Measurements from ENCODE around the gene UBC. TPM values are rescaled to one million over a fixed set of nuclear protein-coding genes. Genes with fewer than 3 reads are reported as not detected.
A peak's percentile ranks its signal among the peaks of the same experiment; 100 is the strongest.
"Not testable (repeated sequence)": the region's sequence is repeated elsewhere in the genome, so short reads cannot be mapped to it uniquely, and the experiment has no call there.

The UBC gene
- total and polyA plus RNA-seq, 9 of the 15 experiments (the other 6 are each of a cell fraction or from before 2014, with no cell fraction given) = 533 to 1,153 (median 813) TPM

- TF ChIP-seq ETS2 (tag; IDR thresholded peaks at IDR 0.05; ENCODE audit: borderline replicate concordance, poor library complexity, severe bottlenecking) = no peak
These were observed 13.4 kb downstream of the UBC start (continued) for GRCh38 chr12:124901003-124901402.

DNA sequence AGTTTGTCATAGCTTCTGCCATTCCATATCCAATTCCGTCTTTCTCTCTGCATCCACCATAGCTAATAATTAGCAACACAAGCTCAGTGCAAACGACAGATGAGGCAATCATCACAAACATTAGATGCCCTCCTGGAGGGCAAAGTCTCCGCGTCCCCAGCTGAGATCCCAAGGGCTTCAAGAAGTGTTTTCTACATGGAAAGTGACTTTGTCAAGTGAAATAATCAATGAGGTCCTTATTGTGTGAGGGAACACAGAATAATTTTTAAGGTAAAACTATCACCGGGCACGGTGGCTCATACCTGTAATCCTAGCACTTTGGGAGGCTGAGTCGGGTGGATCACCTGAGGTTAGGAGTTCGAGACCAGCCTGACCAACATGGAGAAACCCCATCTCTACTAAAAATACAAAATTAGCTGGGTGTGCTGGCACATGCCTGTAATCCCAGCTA lies 14.1 kb downstream of the UBC start:
- H3K27ac ChIP-seq (ENCODE audit: extremely low read depth, low read depth, low read length); H3K9ac ChIP-seq (ENCODE audit: insufficient read depth in 1 of 2, low read depth in 2 of 2, low read length in 2 of 2); CTCF ChIA-PET (ENCODE audit: low intra/inter-chr PET ratio); H4K20me1 ChIP-seq (replicated peaks; ENCODE audit: control insufficient read depth, insufficient read depth, low read length); H3K27me3 ChIP-seq (ENCODE audit: control insufficient read depth in 2 of 2, insufficient read depth in 2 of 2, low read length in 2 of 2); H2AFZ ChIP-seq (ENCODE audit: low read depth, low read length); H3K4me2 ChIP-seq (ENCODE audit: insufficient read depth, low read length); BruUV-seq (replicated peaks); DNase-seq (ENCODE audit: extremely low read depth in 1 of 4, low spot score in 3 of 4); H3K9me3 ChIP-seq (replicated peaks; ENCODE audit: control insufficient read depth, insufficient read depth, low read depth, low read length); intact Hi-C loops (cut with micrococcal nuclease); H3K9me1 ChIP-seq (ENCODE audit: control insufficient read depth, insufficient read depth, low read length); ATAC-seq; in situ Hi-C loops (cut with MboI); FAIRE-seq; H3K36me3 ChIP-seq (ENCODE audit: control insufficient read depth, insufficient read depth, low read length); H3K4me3 ChIP-seq; H3K79me2 ChIP-seq (ENCODE audit: control insufficient read depth, insufficient read depth, low read length): not testable (repeated sequence)
- 53% methylated on average over 8 of the region's 8 CpGs for WGBS (ENCODE audit: insufficient coverage, low coverage, missing lambda C conversion rate)
- POLR2A ChIA-PET = interaction anchor here (1.0 to 4.1 kb wide), 3 partner anchors 10 to 54 kb away, joined by 3 to 32 read pairs (median 5); no protein-coding TSS in a partner anchor
- peaks cover 6 to 13% of the 10 kb centered on the region in 2 experiments; a peak in 4 of 5 replicates for H3K4me1 ChIP-seq (replicated peaks in 1 of 2; ENCODE audit: control insufficient read depth in 2 of 2, insufficient read depth in 2 of 2, low read length in 2 of 2)

DNA sequence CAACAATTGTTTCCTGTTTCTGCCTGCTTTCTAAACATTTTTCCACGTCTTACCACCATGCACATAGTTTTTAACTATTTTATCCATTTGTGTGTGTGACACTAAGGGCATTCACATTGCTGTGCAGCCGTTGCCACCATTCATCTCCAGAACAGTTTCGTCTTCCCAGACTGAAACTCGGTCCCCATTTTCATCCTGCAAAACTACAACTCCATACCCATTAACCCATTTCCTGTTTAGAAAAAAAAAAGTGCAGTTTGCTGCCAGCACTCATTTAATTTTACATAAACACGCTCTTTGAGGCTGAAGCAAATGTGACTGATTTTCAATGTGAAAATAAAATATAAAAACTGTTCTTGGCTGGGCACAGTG lies 15.5 kb downstream of the UBC start:
- FAIRE-seq (no peak), ATAC-seq (no peak), DNase-seq (ENCODE audit: extremely low read depth in 1 of 4, low spot score in 3 of 4) (no peak)
- H3K9ac ChIP-seq (ENCODE audit: insufficient read depth in 1 of 2, low read depth in 2 of 2, low read length in 2 of 2) = no peak overlapping the region
- H3K4me1 ChIP-seq (replicated peaks in 1 of 2; ENCODE audit: control insufficient read depth in 2 of 2, insufficient read depth in 2 of 2, low read length in 2 of 2) = peaks cover 0 to 3% of the 10 kb centered on the region in 2 experiments; a peak in 2 of 5 replicates
- H3K79me2 ChIP-seq (ENCODE audit: control insufficient read depth, insufficient read depth, low read length) = no peaks in the 10 kb centered on the region
- ChIA-PET POLR2A (interaction anchor here (1.1 to 4.1 kb wide), 3 partner anchors 11 to 14 kb away, joined by 4 to 32 read pairs (median 5); no protein-coding TSS in a partner anchor), CTCF (ENCODE audit: low intra/inter-chr PET ratio) (interaction anchor here (0.5 to 0.6 kb wide), 2 partner anchors 18 to 69 kb away, joined by 3 to 4 read pairs; no protein-coding TSS in a partner anchor)
- peak overlapping the region; percentile 37; the same call in 1 of the 2 replicates for H3K4me2 ChIP-seq (ENCODE audit: insufficient read depth, low read length)
- H3K27ac ChIP-seq (ENCODE audit: extremely low read depth, low read depth, low read length) = no peak overlapping the region
- H3K27me3 ChIP-seq (ENCODE audit: control insufficient read depth in 2 of 2, insufficient read depth in 2 of 2, low read length in 2 of 2) = no peaks in the 10 kb centered on the region
- H3K4me3 ChIP-seq = no peak overlapping the region
- WGBS (ENCODE audit: insufficient coverage, low coverage, missing lambda C conversion rate) = 50% methylated on average over 5 of the region's 5 CpGs
- H3K9me3 ChIP-seq (replicated peaks; ENCODE audit: control insufficient read depth, insufficient read depth, low read depth, low read length) = no peaks in the 10 kb centered on the region
- H3K9me1 ChIP-seq (ENCODE audit: control insufficient read depth, insufficient read depth, low read length) = no peaks in the 10 kb centered on the region
- intact Hi-C loops (cut with micrococcal nuclease) = no loop called here
- BruUV-seq (replicated peaks) = no TSS peak
- H4K20me1 ChIP-seq (replicated peaks; ENCODE audit: control insufficient read depth, insufficient read depth, low read length) = no peaks in the 10 kb centered on the region
- no peaks in the 10 kb centered on the region for H3K36me3 ChIP-seq (ENCODE audit: control insufficient read depth, insufficient read depth, low read length)
- no peak overlapping the region for H2AFZ ChIP-seq (ENCODE audit: low read depth, low read length)
- in situ Hi-C loops (cut with MboI) = no loop called here
- TF ChIP-seq YY1 (IDR thresholded peaks at IDR 0.05; ENCODE audit: borderline replicate concordance in 1 of 3, control insufficient read depth in 1 of 3, extremely low read depth in 1 of 3, insufficient read depth in 3 of 3, insufficient read length in 1 of 3, insufficient replicate concordance in 2 of 3, low read depth in 1 of 3, low read length in 2 of 3) = no peak
- TF ChIP-seq CUX1 (CRISPR knock-in tag; IDR thresholded peaks at IDR 0.05) = no peak
- TF ChIP-seq, protein P1, sequence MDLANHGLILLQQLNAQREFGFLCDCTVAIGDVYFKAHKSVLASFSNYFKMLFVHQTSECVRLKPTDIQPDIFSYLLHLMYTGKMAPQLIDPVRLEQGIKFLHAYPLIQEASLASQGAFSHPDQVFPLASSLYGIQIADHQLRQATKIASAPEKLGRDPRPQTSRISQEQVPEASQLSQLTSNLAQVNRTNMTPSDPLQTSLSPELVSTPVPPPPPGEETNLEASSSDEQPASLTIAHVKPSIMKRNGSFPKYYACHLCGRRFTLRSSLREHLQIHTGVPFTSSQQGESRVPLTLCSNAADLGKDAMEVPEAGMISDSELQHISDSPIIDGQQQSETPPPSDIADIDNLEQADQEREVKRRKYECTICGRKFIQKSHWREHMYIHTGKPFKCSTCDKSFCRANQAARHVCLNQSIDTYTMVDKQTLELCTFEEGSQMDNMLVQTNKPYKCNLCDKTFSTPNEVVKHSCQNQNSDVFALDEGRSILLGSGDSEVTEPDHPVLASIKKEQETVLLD (IDR thresholded peaks at IDR 0.05) = no peak

All from K562 (cell line).